Vein endothelial cell (primary cell): ENCODE results near the gene PCDHA8. TPM values are rescaled to one million over a fixed set of nuclear protein-coding genes. Genes with fewer than 3 reads are reported as not detected.

Source experiments
- total RNA-seq: library from RNA; depleted of rRNA; stranded (reverse); fragments of >200 nt; gene quantifications from 2 replicates; pipeline ENCODE4 v1.2.3, GENCODE V29; 2012

Gene PCDHA8
- total RNA-seq, 1 donor: not detected

Other genes with a start within 250 kb of the PCDHA8 start
- gene CD14, start 208.0 kb upstream of the PCDHA8 start, total RNA-seq: 0.57 TPM in 1 of 2 replicates, not detected in the other
- 9.8 and 20.6 TPM in 2 replicates for gene TMCO6, start 201.7 kb upstream of the PCDHA8 start, total RNA-seq
- gene NDUFA2, start 193.6 kb upstream of the PCDHA8 start, total RNA-seq: 24.4 and 30.4 TPM in 2 replicates
- 72.5 and 85.6 TPM in 2 replicates for gene IK, start 193.4 kb upstream of the PCDHA8 start, total RNA-seq
- gene WDR55, start 176.3 kb upstream of the PCDHA8 start, total RNA-seq: 28.4 and 28.8 TPM in 2 replicates
- gene DND1, start 167.6 kb upstream of the PCDHA8 start, total RNA-seq: 0.38 TPM in 1 of 2 replicates, not detected in the other
- 48.7 and 60.9 TPM in 2 replicates for gene HARS1, start 149.8 kb upstream of the PCDHA8 start, total RNA-seq
- 31.7 and 39.1 TPM in 2 replicates for gene HARS2, start 149.7 kb upstream of the PCDHA8 start, total RNA-seq
- 25.2 and 32.4 TPM in 2 replicates for gene ZMAT2, start 140.7 kb upstream of the PCDHA8 start, total RNA-seq
- gene PCDHA1, start 55.0 kb upstream of the PCDHA8 start, total RNA-seq: not detected in 2 replicates
- under 0.01 TPM in 1 of 2 replicates, not detected in the other for gene PCDHA2, start 46.3 kb upstream of the PCDHA8 start, total RNA-seq
- gene PCDHA3, start 40.1 kb upstream of the PCDHA8 start, total RNA-seq: under 0.01 and 0.19 TPM in 2 replicates
- gene PCDHA4, start 34.1 kb upstream of the PCDHA8 start, total RNA-seq: 0.10 and 0.33 TPM in 2 replicates
- gene PCDHA5, start 19.6 kb upstream of the PCDHA8 start, total RNA-seq: under 0.01 and 0.10 TPM in 2 replicates
- 0.19 and 0.33 TPM in 2 replicates for gene PCDHA6, start 13.2 kb upstream of the PCDHA8 start, total RNA-seq
- gene PCDHA7, start 6.9 kb upstream of the PCDHA8 start, total RNA-seq: 0.19 and 0.33 TPM in 2 replicates
- gene PCDHA9, start 7.2 kb downstream of the PCDHA8 start, total RNA-seq: under 0.01 TPM in 2 replicates
- under 0.01 and 0.19 TPM in 2 replicates for gene PCDHA10, start 14.7 kb downstream of the PCDHA8 start, total RNA-seq
- under 0.01 and 0.10 TPM in 2 replicates for gene PCDHA11, start 27.8 kb downstream of the PCDHA8 start, total RNA-seq
- gene PCDHA12, start 34.1 kb downstream of the PCDHA8 start, total RNA-seq: under 0.01 TPM in 1 of 2 replicates, not detected in the other
- gene PCDHA13, start 40.9 kb downstream of the PCDHA8 start, total RNA-seq: not detected in 2 replicates
- 0.10 and 0.33 TPM in 2 replicates for gene PCDHAC1, start 85.1 kb downstream of the PCDHA8 start, total RNA-seq
- gene PCDHAC2, start 125.3 kb downstream of the PCDHA8 start, total RNA-seq: 0.33 and 1.9 TPM in 2 replicates
- gene PCDHB1, start 210.2 kb downstream of the PCDHA8 start, total RNA-seq: not detected in 2 replicates